PC-9 (cell line): ENCODE data around the gene RILP. TPM values are rescaled to one million over a fixed set of nuclear protein-coding genes. Genes with fewer than 3 reads are reported as not detected.

Source experiments
- BruUV-seq: library from RNA; stranded (reverse); fragments of 400-500 nt; replicated peaks from 2 replicates; lab custom pipeline; 2021; lab: Mats Ljungman, UMichigan
- CTCF ChIA-PET: fragments of 300-600 bp; sonication (Branson Sonifier 250); formaldehyde crosslinking; loops from one replicate; lab custom pipeline; 2022; ENCODE audit warnings: antibody characterized with exemption; lab: Charles Lee
- POLR2A ChIA-PET: fragments of 300-600 bp; sonication (Branson Sonifier 250); formaldehyde crosslinking; loops from one replicate; lab custom pipeline; 2022; ENCODE audit warnings: antibody characterized with exemption; ENCODE audit not compliant: unreplicated experiment; lab: Charles Lee
- DNase-seq, 2 experiments: peaks; one replicate each; pipeline versions ENCODE4 v3.0.0 to v3.0.0-alpha.2; 2015 to 2022; ENCODE audit warnings: mixed read lengths in 1 of 2
- H2AFZ ChIP-seq: fragments of 200-600 bp; sonication (generic); 2 replicates; pipeline ENCODE4 v1.8.1; 2017; ENCODE audit warnings: antibody characterized with exemption
- H3F3A ChIP-seq: fragments of 200-600 bp; sonication (generic); 2 replicates; pipeline ENCODE4 v1.8.1; 2017; ENCODE audit warnings: antibody characterized with exemption, mild to moderate bottlenecking, low read depth; ENCODE audit not compliant: insufficient read depth
- H3K27ac ChIP-seq: fragments of 200-600 bp; sonication (generic); 2 replicates; pipeline ENCODE4 v1.6.1; 2016; ENCODE audit warnings: mixed run types
- H3K27me3 ChIP-seq: fragments of 200-600 bp; sonication (generic); 2 replicates; pipeline ENCODE4 v1.6.1; 2016; ENCODE audit warnings: low read depth, mixed run types; ENCODE audit not compliant: insufficient read depth
- H3K36me3 ChIP-seq: fragments of 200-600 bp; sonication (generic); 2 replicates; pipeline ENCODE4 v1.6.1; 2016; ENCODE audit warnings: low read depth, mixed run types
- H3K4me1 ChIP-seq: fragments of 200-600 bp; sonication (generic); replicated peaks from 2 replicates; pipeline ENCODE4 v1.6.1; 2016; ENCODE audit warnings: mixed run types; ENCODE audit not compliant: insufficient read depth
- H3K4me2 ChIP-seq: fragments of 200-600 bp; sonication (generic); 2 replicates; pipeline ENCODE4 v1.6.1; 2017; ENCODE audit warnings: mixed run types
- H3K4me3 ChIP-seq: fragments of 200-600 bp; sonication (generic); 2 replicates; pipeline ENCODE4 v1.6.1; 2016; ENCODE audit warnings: mixed run types
- H3K79me2 ChIP-seq: fragments of 200-600 bp; sonication (generic); 2 replicates; pipeline ENCODE4 v1.6.1; 2017; ENCODE audit warnings: low read depth, mixed run types
- H3K9me2 ChIP-seq: fragments of 200-600 bp; sonication (generic); 2 replicates; pipeline ENCODE4 v1.8.1; 2017; ENCODE audit warnings: mild to moderate bottlenecking; ENCODE audit not compliant: insufficient read depth
- H3K9me3 ChIP-seq: fragments of 200-600 bp; sonication (generic); 2 replicates; pipeline ENCODE4 v1.8.1; 2016; ENCODE audit warnings: low read depth; ENCODE audit not compliant: insufficient read depth
- H4K20me1 ChIP-seq: fragments of 200-600 bp; sonication (generic); 2 replicates; pipeline ENCODE4 v1.8.1; 2017; ENCODE audit not compliant: insufficient read depth
- EZH2 ChIP-seq: fragments of 200-600 bp; sonication (generic); IDR thresholded peaks from 2 replicates; pipeline ENCODE4 v1.8.0; 2017; ENCODE audit warnings: antibody characterized with exemption, low read depth
- intact Hi-C: fragments of 100-400 bp; cut with micrococcal nuclease; formaldehyde crosslinking; loops from one replicate; pipeline ENCODE4 v1.10.0; 2022; ENCODE audit not compliant: unreplicated experiment
- total RNA-seq: library from RNA; stranded (reverse); gene quantifications from 2 replicates; pipeline ENCODE4 v1.2.3, GENCODE V29; 2021
- TF ChIP-seq, protein P1 (sequence below): fragments of 200-600 bp; sonication (generic); conservative IDR thresholded peaks from 2 replicates; pipeline ENCODE4 v1.6.1; 2017; ENCODE audit warnings: mixed run types, antibody characterized with exemption, mild to moderate bottlenecking, moderate library complexity

RILP gene
- total RNA-seq, 1 experiment from 2014 or later: 9.6 TPM

DNA sequence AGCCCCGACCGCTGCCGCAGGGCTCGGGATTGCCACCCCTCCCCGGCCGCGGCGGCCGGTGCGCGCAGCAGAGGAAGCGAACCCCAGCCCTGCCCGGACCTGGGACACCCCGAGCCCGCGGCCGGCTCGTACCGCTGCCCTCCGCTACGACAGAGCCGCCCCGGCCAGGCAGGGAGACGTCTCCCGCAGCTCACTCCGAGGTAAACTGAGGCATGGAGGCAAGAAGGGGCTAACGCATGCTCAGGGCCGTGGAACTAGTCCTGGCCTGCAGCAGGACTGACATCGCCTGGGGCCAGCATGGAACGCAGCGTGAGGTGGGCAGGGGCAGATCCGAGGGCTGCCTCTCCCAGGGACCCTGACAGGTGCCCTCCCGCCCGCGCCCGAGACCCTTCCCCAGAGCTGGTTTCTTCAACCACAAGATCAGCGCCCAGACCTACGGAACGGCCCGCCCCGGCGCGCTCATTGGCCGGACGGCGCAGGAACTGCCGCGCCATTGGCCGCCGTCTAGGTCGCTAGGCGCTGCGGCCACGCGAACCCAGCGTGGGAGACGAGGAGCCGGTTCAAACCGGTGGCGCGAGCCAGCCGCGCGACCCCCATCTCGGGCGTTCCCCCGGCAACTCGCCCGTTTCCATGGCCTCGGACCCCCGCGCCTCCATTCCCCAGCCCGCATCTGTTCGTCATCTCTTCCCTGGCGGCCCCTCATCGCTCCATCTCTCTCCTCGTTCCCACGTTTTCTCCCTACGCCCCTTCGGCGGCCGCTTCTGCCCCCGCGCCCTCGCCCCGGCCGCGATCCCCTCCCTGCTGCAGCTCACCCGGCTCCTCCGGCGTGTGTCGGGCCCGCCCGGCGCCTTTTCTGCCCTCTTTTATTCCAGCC lies 21.4 kb downstream of the RILP start, which contains the start of gene SLC43A2:
TSS of gene SLC43A2 (minus strand) at position 853 of the 874 bp plus-strand sequence. CDS start 960 bp downstream, outside the sequence.
- BruUV-seq: no TSS peak
- DNase-seq: peak; percentile 47 to 72
- H3K36me3 ChIP-seq: no peaks in the 10 kb centered on the region
- no peak within 1 kb of the TSS for H3K27ac ChIP-seq
- no peaks in the 10 kb centered on the region for H3K79me2 ChIP-seq
- no peak for TF ChIP-seq EZH2
- TF ChIP-seq, protein P1, sequence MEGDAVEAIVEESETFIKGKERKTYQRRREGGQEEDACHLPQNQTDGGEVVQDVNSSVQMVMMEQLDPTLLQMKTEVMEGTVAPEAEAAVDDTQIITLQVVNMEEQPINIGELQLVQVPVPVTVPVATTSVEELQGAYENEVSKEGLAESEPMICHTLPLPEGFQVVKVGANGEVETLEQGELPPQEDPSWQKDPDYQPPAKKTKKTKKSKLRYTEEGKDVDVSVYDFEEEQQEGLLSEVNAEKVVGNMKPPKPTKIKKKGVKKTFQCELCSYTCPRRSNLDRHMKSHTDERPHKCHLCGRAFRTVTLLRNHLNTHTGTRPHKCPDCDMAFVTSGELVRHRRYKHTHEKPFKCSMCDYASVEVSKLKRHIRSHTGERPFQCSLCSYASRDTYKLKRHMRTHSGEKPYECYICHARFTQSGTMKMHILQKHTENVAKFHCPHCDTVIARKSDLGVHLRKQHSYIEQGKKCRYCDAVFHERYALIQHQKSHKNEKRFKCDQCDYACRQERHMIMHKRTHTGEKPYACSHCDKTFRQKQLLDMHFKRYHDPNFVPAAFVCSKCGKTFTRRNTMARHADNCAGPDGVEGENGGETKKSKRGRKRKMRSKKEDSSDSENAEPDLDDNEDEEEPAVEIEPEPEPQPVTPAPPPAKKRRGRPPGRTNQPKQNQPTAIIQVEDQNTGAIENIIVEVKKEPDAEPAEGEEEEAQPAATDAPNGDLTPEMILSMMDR: no peak
- H3K4me3 ChIP-seq: peak within 1 kb of the TSS; percentile 74
- peaks cover 8% of the 10 kb centered on the region; the same call in 1 of the 2 replicates for H3K4me1 ChIP-seq
- no peaks in the 10 kb centered on the region for H3K9me2 ChIP-seq
- H3K4me2 ChIP-seq: peak within 1 kb of the TSS; percentile 94
- intact Hi-C loops: loop anchor here (1.0 to 5.0 kb wide), 2 partner anchors 351 to 369 kb away; partner anchors contain the start of gene TRARG1
- no peaks in the 10 kb centered on the region for H3K9me3 ChIP-seq
- POLR2A ChIA-PET: interaction anchor here (0.7 kb wide), 1 partner anchor 10 kb away, joined by 4 read pairs; no protein-coding TSS in a partner anchor
- CTCF ChIA-PET: interaction anchor here (0.6 to 1.0 kb wide), 4 partner anchors 10 to 126 kb away, joined by 3 to 6 read pairs (median 3); no protein-coding TSS in a partner anchor
- H3K27me3 ChIP-seq: no peaks in the 10 kb centered on the region
- peak within 1 kb of the TSS; percentile 89 for H2AFZ ChIP-seq
- no peaks in the 10 kb centered on the region for H4K20me1 ChIP-seq
- H3F3A ChIP-seq: peaks cover 31% of the 10 kb centered on the region

DNA sequence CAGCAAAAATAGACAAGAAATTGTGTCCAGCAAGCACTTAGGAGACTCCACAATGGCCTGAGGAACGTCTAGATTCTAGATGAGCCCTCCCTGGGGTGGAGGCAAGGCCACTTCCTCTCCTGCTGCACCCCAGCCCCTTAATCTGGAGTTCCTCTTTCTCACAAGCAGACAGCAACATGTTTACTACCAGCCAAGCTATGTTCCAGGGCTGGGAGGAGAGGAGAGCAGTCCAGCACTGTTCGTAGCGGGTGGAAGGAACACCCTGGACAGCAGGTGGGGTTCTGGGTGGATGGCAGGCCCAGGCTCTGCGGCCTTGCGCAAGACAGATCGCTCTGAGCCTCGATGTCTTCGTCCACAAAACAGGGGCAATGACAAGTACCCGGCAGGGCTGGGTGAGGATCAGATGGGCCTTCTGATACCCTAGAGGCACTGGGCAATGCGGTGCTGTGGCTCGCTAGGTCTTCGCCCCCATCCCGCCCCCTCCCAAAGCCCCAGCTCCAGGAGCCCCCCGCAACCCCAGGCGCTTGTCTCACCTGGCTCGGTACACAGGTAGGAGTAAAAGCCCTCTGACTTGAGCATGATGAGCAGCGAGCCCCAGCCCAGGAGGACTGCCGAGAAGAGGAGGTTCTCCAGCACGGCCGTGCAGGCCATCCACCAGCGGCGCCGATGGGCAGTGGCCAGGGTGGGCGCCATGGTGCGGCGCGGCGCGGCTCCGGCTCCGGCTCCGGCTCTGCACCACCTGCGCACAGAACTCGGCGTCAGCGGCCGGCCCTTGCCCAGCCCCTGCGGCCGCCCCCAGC lies 22.3 kb downstream of the RILP start:
- Histone ChIP-seq H3F3A (peaks cover 31% of the 10 kb centered on the region), H3K27ac (no peak overlapping the region), H3K4me2 (peak overlapping the region; percentile 94; the same call in 1 of the 2 replicates)

More for the DNA sequence above, 22.3 kb downstream of the RILP start:
- Histone ChIP-seq H3K9me3 (no peaks in the 10 kb centered on the region), H3K4me1 (peaks cover 8% of the 10 kb centered on the region; the same call in 1 of the 2 replicates), H3K27me3 (no peaks in the 10 kb centered on the region), H3K9me2 (no peaks in the 10 kb centered on the region), H3K79me2 (no peaks in the 10 kb centered on the region), H3K4me3 (peak overlapping the region; percentile 74; the same call in 1 of the 2 replicates), H4K20me1 (no peaks in the 10 kb centered on the region), H2AFZ (no peak overlapping the region), H3K36me3 (no peaks in the 10 kb centered on the region)
- intact Hi-C loops: loop anchor here (5.0 kb wide), 1 partner anchor 350 kb away; the partner anchor contains the start of gene TRARG1
- no peak for TF ChIP-seq EZH2
- TF ChIP-seq, protein P1: no peak
- DNase-seq: no peak
- ChIA-PET CTCF (interaction anchor here (0.6 to 1.0 kb wide), 2 partner anchors 10 to 33 kb away, joined by 3 read pairs; no protein-coding TSS in a partner anchor), POLR2A (no interaction called here)
- BruUV-seq: no TSS peak
